T-helper 1 cell treated with Interleukin-12 subunit alpha and Interleukin-12 subunit beta and Interleukin-4 antibody, amounts not matched to agents 30 ng/mL and 1 ng/mL, for 36 hours (primary cell): Measurements from ENCODE around the gene FAM20C. TPM values are rescaled to one million over a fixed set of nuclear protein-coding genes. Genes with fewer than 3 reads are reported as not detected.
"Not testable (repeated sequence)": the region's sequence is repeated elsewhere in the genome, so short reads cannot be mapped to it uniquely, and the experiment has no call there.

Experiments used
- intact Hi-C: fragments of 100-400 bp; cut with micrococcal nuclease; formaldehyde crosslinking; loops from one replicate; pipeline ENCODE4 v1.15.1; 2024
- total RNA-seq: library from RNA; stranded (reverse); gene quantifications from 2 replicates; pipeline ENCODE4 v1.2.3, GENCODE V29; 2022

The FAM20C gene
- total RNA-seq, 1 donor from 2014 or later: not detected

- intact Hi-C loops: no loop called here
Observed at GRCh38 chr7:173209-173918, 19.0 kb upstream of the FAM20C start.

DNA sequence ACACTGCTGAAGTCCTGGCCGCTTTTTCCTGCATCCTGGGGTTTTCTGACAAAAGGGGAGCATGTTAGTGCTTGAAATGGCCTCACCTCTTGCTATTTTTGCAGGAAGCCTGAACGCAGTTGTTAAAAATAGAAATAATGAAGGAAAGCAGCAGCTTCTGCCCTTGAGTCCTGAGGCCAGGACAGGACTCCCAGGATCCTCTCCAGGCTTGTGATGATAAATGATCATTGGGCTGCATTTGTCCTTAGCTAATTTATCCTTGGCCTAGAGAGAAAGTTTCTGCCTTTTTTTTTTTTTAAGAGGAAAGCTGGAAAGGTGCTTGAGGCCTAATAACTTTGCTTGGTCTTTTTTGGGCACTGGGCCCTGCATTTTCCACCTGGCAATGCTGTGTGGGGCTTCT, 17.7 kb upstream of the FAM20C start:
- intact Hi-C loops: no loop called here

DNA sequence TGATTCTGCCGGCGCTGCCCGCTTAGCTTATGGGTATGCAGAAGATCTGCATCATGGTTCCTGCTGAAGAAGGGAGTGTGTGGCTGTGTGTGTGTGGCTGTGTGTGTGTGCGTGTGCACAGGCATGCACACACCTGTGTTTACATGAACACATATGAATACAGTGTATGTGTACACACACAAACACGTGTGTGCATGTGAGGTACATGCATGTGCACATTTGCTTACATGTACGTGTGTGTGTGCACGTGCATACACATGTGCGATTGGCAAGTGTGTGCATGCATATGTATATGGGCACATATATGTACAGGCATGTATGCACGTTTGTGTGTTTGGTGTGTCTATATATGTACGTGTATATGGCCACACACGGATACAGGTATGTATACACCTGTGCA, 16.4 kb upstream of the FAM20C start:
- intact Hi-C loops: no loop called here

DNA sequence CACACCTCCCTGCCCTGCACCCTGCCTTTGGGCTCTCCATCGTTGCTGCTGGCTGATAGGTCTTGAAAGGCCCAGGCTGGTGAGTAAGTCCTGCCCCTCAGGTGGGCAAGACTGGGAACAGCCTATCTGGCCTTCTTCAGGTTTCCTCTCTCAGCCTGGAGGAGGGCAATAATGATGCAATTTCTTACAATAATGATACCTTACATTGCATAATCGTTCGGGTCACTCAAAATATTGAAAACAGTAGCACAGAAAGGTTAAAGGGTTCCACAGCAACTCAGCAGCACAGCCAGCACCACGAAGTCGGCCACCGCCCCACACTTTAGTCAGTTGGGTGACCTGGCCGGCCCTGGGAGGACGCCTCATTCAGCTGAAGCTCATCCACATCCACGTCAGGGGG, 16.0 kb upstream of the FAM20C start:
- intact Hi-C loops: no loop called here

GRCh38 chr7:176786-177459, 15.4 kb upstream of the FAM20C start:
- intact Hi-C loops: no loop called here

DNA sequence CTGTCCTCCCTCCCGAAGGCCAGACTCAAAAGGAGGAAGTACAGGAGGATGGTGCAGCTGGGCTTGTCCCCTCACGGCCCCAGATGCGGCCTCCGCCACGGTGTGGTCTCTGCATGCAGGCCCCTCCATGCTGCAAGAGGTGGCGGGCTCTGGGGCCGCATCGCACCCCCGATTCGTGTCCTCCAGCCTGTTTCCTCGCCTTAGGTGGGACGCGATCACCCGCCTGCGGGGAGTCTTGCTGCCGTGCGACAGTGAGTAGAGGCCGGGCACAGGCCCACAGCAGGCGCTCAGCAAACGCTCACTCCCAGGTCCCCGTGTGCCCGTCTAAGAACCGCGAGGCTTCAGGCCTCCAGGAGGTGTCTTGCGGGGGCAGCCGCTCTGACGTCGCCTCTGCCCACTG, 13.9 kb upstream of the FAM20C start:
- intact Hi-C loops: no loop called here

- intact Hi-C loops: no loop called here
Observed at GRCh38 chr7:179209-179681, 13.1 kb upstream of the FAM20C start.

DNA sequence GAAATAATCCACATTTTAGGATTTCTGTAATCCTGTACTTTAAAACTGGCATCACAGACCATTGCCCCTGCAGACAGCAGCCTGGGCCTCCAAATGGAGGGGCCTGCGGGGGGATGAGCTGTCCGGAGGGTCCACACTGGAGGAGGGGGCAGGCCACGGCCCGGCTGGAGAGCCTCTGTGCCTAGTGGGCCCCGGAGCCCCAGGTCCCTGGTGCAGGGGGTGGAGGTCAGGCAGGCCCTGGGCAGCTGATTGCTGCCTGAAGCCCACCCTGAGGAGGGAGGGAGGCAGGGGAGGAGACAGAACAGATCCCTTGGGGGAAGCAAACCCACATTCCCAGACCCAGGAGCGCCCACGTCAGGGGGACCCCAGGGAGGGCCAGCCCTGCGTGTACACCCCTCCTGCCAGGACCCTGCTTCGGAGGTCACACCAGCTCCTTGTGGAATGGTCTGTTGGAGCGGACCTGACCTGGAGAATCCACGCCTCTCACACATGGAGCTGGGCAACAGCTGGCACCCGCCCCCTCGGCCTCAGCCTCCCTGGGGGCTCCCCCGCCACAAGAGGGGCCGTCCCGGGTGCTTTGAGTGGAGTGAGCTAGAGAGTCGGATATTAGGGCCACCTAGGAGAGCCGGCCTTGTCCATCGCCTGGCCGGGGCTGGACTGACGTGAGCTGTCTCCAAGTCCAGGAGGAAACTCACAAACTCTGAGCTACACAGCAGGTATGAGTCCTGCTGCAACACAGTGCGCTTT, 12.2 kb upstream of the FAM20C start:
- intact Hi-C loops: no loop called here

- intact Hi-C loops: no loop called here
Observed at GRCh38 chr7:181738-182137, 10.6 kb upstream of the FAM20C start.

DNA sequence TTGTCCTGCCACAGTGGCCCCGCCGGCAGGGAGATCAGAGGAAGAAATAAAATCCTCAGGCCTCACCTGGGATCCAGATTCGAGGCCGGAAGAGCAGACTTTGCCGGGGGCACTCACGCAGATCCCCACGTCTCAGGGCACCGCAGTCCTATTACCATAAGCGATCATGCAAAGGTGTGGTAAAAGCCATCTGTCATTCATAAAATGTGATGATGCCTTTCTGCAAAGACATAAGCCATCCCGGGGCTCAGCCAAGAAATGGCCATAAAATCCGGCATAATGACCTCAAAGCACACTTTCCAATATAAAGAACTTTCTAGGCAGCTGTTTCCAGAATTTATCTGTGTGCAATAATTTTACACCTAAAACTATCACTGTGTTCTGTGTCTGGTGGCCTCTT, 9.9 kb upstream of the FAM20C start:
- intact Hi-C loops: not testable (repeated sequence)

DNA sequence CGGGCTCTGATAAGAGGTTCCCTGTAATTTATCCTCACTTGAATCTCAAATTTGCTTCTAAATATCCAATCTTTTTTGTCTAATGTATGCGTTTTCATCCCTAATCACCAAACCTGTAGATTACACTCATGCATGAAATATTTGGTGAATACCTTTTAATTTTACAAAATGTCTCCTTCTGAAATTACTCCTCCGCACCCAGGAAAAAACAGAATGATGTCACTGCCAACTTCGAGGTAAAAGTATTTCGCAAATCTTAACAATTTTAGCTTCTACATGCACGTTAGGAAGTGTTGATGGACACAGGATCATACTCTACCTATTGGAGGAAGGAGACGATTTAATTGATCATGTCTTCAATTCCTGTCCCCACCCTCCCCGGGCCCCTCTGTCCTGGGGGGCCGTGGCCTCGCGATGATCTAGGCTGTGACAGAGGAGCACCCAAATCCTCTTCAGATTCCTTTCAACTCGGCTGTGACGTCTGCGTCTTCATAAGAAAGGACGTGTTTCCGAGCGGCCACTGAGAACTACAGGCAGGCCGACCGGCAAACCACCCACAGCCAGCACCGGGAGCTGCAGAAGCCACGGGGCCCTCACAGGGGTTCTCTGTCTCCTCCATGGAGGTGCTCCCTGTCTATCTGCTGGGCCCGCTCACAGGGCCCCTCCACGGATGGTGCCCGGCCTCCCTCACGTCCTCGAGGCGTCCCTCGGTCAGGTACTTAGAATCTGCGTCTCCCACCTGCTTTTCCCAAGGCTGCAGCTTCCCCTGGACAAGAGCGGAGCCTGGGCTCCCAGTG, 8.7 kb upstream of the FAM20C start:
- intact Hi-C loops: no loop called here

DNA sequence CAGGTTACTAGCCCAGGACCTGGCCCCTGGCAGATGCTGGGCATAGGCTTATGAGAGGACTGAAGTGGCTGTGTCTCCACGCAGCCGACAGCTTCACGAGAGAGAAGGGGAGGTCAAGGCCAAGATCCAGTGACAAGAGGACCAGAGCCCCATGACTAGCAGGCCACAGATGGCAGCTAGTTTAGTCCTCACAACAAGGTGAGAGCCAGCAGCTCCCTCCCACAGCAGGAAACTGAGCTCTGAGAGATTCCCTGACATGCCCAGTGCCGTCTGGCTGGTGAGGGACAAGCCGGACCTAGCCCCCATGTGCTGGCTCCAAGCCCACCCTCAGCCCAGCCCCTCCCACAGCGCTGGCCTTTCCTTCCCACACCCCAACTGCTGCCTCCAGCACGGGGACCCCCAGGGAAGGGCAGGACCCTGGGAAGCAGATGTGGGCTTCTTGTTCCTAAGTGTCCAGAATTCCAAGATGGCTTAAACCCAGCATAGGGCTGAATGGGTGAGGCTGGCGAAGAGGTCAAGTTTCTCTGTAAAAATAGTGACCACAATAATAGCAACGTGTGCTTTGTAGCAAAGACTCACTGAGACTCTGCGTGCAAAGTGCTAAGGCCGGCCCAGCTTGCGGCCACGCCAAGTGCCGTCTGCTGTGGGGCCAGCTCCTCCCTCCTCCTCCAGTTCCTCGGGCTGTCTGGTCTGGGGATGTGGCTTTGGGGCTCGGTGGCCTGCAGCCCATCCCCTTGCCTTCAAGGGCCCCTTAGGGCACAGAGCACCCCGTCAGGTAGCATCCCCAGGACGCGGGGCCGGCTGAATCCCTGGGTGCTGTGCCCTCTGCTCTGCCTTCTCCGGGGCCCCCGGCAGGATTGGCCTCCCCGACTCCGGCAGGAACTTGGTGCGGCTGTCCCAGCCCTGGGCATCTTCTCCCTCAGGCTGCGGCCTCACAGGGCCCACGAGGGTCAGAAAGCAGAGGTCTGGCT, 7.8 kb upstream of the FAM20C start:
- intact Hi-C loops: no loop called here

- intact Hi-C loops: no loop called here
Observed at GRCh38 chr7:186516-187113, 5.8 kb upstream of the FAM20C start.

DNA sequence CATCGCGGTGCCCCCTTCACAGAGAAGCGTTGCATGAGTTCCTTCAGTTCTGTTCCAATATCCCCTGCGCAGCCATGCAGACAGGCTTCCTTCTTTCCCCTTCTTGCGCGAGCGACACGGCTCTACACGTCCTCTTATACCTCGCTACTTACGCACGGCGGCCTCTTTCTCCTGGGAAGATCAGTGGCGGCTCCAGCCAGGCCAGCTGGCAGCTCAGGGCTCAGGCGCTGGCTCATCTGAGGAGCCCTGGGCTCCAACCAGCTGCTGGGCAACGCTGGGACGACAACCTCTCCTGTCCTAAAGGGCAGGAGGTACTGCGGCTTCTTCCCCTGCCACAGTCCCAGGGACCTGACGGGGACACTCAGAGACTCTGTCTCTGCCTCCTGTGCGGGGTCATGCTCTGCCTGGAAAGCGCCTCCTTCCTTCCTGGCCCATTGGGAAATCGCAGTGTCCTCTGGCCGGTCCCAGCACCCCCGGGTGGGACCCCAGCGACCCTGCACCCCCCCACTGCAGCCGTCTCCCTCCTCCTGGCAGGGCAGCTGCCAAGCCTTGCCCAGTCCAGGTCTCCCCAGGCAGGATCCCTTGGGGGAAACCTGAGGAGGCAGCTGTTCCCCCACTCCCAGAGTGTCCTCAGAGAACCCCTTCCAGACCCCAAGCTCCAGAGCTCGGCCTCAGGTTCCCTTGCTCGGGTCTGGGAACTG, 5.0 kb upstream of the FAM20C start:
- intact Hi-C loops: no loop called here

DNA sequence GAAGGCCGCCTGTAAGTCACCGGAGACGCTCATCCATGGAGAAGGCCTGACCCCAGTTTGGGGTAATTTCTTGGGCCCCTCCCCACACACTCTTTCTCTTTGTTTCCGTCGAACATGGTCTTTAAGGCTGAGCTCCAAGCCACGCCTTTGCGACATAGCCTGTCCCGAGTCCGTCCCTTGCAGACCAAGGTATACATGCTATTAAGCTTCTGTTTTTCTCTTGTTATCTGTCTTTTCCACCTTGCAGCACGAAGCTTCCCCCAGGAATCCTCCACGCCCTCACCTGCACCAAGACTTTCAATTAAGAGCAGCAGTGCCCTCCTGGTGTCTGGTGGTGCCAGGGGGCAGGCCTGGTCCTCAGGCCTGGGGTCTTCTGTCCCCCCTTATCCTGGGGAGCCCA, 4.2 kb upstream of the FAM20C start:
- intact Hi-C loops: no loop called here

DNA sequence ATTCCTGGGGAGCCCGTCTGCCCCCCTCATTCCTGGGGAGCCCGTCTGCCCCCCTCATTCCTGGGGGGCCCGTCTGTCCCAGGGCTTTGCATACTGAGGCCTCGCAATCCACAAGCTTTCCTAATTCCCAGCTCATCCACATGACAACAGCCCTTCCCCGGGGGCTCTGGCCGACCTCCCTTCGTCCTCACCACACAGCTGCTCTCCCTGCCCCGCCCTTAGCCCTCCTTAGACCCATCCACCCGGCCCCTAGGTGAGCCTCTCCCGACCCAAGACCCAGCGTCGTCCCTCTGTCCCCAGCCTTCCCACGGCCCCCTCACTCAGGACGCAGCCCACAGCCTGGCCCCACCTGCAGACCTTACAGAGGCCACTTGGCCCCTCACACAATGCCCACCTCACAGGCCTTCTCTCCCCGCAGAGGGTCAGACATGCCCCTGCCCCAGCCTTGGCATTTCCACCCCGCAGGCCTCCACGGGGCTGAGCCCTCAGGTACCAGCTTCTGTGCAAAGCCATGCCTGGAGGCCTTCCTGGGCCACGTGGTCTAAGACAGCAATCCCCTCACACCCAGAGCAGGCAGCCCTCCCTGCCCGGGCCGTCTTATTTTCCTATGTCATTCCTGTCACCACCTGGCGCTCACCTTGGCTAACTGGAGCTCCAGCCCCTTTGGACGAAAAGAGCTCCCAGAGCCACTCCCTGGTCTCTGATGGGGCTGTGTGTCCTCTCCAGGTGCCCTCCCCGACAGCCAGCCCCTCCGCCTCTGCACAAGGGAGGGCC, 3.5 kb upstream of the FAM20C start:
- intact Hi-C loops: no loop called here

- intact Hi-C loops: no loop called here
Observed at GRCh38 chr7:189719-190118, 2.7 kb upstream of the FAM20C start.

DNA sequence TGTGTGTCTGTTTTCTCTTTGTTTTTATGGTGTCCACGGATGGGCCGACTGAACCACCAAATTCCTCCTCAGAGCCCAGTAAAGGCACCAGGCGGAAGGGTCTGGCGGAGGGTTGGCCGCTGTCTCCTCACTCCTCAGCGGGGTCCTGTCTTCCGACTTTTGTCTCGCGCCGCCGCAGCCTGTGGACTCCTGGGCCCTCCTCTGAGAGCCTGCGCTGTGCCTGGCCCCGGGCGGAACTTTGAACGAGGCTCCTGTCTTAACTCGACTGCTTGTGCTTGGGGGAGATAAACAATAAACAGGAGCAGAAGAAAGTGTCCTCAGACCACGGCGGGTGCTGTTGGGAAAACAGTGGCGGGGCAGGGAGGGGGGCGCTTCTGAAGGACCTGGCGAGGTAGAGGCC, 2.2 kb upstream of the FAM20C start:
- intact Hi-C loops: no loop called here
